Measurements from ENCODE around the gene SERPINA4.

SERPINA4 gene

GRCh38 chr14:94584591-94585280 lies 23.5 kb downstream of the SERPINA4 start:
- H3K27me3 ChIP-seq (ENCODE audit: control insufficient read depth in 5 of 5, insufficient read depth in 4 of 5, low read length in 5 of 5) = peaks cover 0 to 9% (median 2%) of the 10 kb centered on the region in 5 donors
- no peak overlapping the region for H3K9ac ChIP-seq (ENCODE audit: low read length in 5 of 5)
- H3K4me1 ChIP-seq (ENCODE audit: control insufficient read depth in 5 of 5, insufficient read depth in 5 of 5, low read length in 5 of 5) = peaks cover 0 to 20% (median 13%) of the 10 kb centered on the region in 5 donors
- no peak overlapping the region for H3K27ac ChIP-seq (ENCODE audit: low read depth, low read length)
- no peak overlapping the region for H3K4me3 ChIP-seq (ENCODE audit: low read depth in 1 of 5, low read length in 5 of 5)
- H3K9me3 ChIP-seq (ENCODE audit: control insufficient read depth in 5 of 5, low read length in 5 of 5) = no peaks in the 10 kb centered on the region
- H3K36me3 ChIP-seq (ENCODE audit: control insufficient read depth in 5 of 5, insufficient read depth in 5 of 5, low read length in 5 of 5) = no peaks in the 10 kb centered on the region

- Histone ChIP-seq H3K4me1 (ENCODE audit: control insufficient read depth in 5 of 5, insufficient read depth in 5 of 5, low read length in 5 of 5) (peaks cover 0 to 8% (median under 1%) of the 10 kb centered on the region in 5 donors), H3K27ac (ENCODE audit: low read depth, low read length) (no peak overlapping the region), H3K9ac (ENCODE audit: low read length in 5 of 5) (no peak overlapping the region), H3K4me3 (ENCODE audit: low read depth in 1 of 5, low read length in 5 of 5) (no peak overlapping the region), H3K9me3 (ENCODE audit: control insufficient read depth in 5 of 5, low read length in 5 of 5) (no peaks in the 10 kb centered on the region), H3K36me3 (ENCODE audit: control insufficient read depth in 5 of 5, insufficient read depth in 5 of 5, low read length in 5 of 5) (no peaks in the 10 kb centered on the region), H3K27me3 (ENCODE audit: control insufficient read depth in 5 of 5, insufficient read depth in 4 of 5, low read length in 5 of 5) (peaks cover 0 to 3% (median 0%) of the 10 kb centered on the region in 5 donors)
These were observed 25.4 kb downstream of the SERPINA4 start for GRCh38 chr14:94586635-94587034.

GRCh38 chr14:94588311-94588710 lies 27.1 kb downstream of the SERPINA4 start:
- H3K4me1 ChIP-seq (ENCODE audit: control insufficient read depth in 5 of 5, insufficient read depth in 5 of 5, low read length in 5 of 5) = peaks cover 0 to 7% (median 0%) of the 10 kb centered on the region in 5 donors
- H3K27me3 ChIP-seq (ENCODE audit: control insufficient read depth in 5 of 5, insufficient read depth in 4 of 5, low read length in 5 of 5) = peaks cover 0 to 3% (median 0%) of the 10 kb centered on the region in 5 donors
- H3K9ac ChIP-seq (ENCODE audit: low read length in 5 of 5) = no peak overlapping the region
- no peaks in the 10 kb centered on the region for H3K9me3 ChIP-seq (ENCODE audit: control insufficient read depth in 5 of 5, low read length in 5 of 5)
- H3K27ac ChIP-seq (ENCODE audit: low read depth, low read length) = no peak overlapping the region
- H3K36me3 ChIP-seq (ENCODE audit: control insufficient read depth in 5 of 5, insufficient read depth in 5 of 5, low read length in 5 of 5) = no peaks in the 10 kb centered on the region
- no peak overlapping the region for H3K4me3 ChIP-seq (ENCODE audit: low read depth in 1 of 5, low read length in 5 of 5)

GRCh38 chr14:94591073-94591472 lies 29.8 kb downstream of the SERPINA4 start:
- Histone ChIP-seq H3K27ac (ENCODE audit: low read depth, low read length) (no peak overlapping the region), H3K9me3 (ENCODE audit: control insufficient read depth in 5 of 5, low read length in 5 of 5) (no peaks in the 10 kb centered on the region), H3K27me3 (ENCODE audit: control insufficient read depth in 5 of 5, insufficient read depth in 4 of 5, low read length in 5 of 5) (peaks cover 0 to 7% (median 0%) of the 10 kb centered on the region in 5 donors), H3K4me3 (ENCODE audit: low read depth in 1 of 5, low read length in 5 of 5) (no peak overlapping the region), H3K4me1 (ENCODE audit: control insufficient read depth in 5 of 5, insufficient read depth in 5 of 5, low read length in 5 of 5) (no peaks in the 10 kb centered on the region), H3K9ac (ENCODE audit: low read length in 5 of 5) (no peak overlapping the region), H3K36me3 (ENCODE audit: control insufficient read depth in 5 of 5, insufficient read depth in 5 of 5, low read length in 5 of 5) (no peaks in the 10 kb centered on the region)

GRCh38 chr14:94591871-94592270 lies 30.6 kb downstream of the SERPINA4 start:
- Histone ChIP-seq H3K4me1 (ENCODE audit: control insufficient read depth in 5 of 5, insufficient read depth in 5 of 5, low read length in 5 of 5) (no peaks in the 10 kb centered on the region), H3K27ac (ENCODE audit: low read depth, low read length) (no peak overlapping the region), H3K9me3 (ENCODE audit: control insufficient read depth in 5 of 5, low read length in 5 of 5) (no peaks in the 10 kb centered on the region), H3K9ac (ENCODE audit: low read length in 5 of 5) (no peak overlapping the region), H3K27me3 (ENCODE audit: control insufficient read depth in 5 of 5, insufficient read depth in 4 of 5, low read length in 5 of 5) (peaks cover 0 to 7% (median 0%) of the 10 kb centered on the region in 5 donors), H3K4me3 (ENCODE audit: low read depth in 1 of 5, low read length in 5 of 5) (no peak overlapping the region), H3K36me3 (ENCODE audit: control insufficient read depth in 5 of 5, insufficient read depth in 5 of 5, low read length in 5 of 5) (no peaks in the 10 kb centered on the region)

- no peaks in the 10 kb centered on the region for H3K36me3 ChIP-seq (ENCODE audit: control insufficient read depth in 5 of 5, insufficient read depth in 5 of 5, low read length in 5 of 5)
These were observed 31.2 kb downstream of the SERPINA4 start for GRCh38 chr14:94592457-94592856.

GRCh38 chr14:94593376-94593748 lies 32.1 kb downstream of the SERPINA4 start:
- H3K4me1 ChIP-seq (ENCODE audit: control insufficient read depth in 5 of 5, insufficient read depth in 5 of 5, low read length in 5 of 5) = no peaks in the 10 kb centered on the region
- no peaks in the 10 kb centered on the region for H3K36me3 ChIP-seq (ENCODE audit: control insufficient read depth in 5 of 5, insufficient read depth in 5 of 5, low read length in 5 of 5)
- peaks cover 0 to 7% (median 3%) of the 10 kb centered on the region in 5 donors for H3K27me3 ChIP-seq (ENCODE audit: control insufficient read depth in 5 of 5, insufficient read depth in 4 of 5, low read length in 5 of 5)
- H3K9ac ChIP-seq (ENCODE audit: low read length in 5 of 5) = no peak overlapping the region
- H3K27ac ChIP-seq (ENCODE audit: low read depth, low read length) = no peak overlapping the region
- no peaks in the 10 kb centered on the region for H3K9me3 ChIP-seq (ENCODE audit: control insufficient read depth in 5 of 5, low read length in 5 of 5)
- H3K4me3 ChIP-seq (ENCODE audit: low read depth in 1 of 5, low read length in 5 of 5) = no peak overlapping the region

More at GRCh38 chr14:94592457-94592856, 31.2 kb downstream of the SERPINA4 start:
- H3K9me3 ChIP-seq (ENCODE audit: control insufficient read depth in 5 of 5, low read length in 5 of 5) = no peaks in the 10 kb centered on the region
- H3K4me1 ChIP-seq (ENCODE audit: control insufficient read depth in 5 of 5, insufficient read depth in 5 of 5, low read length in 5 of 5) = no peaks in the 10 kb centered on the region
- no peak overlapping the region for H3K27ac ChIP-seq (ENCODE audit: low read depth, low read length)
- H3K9ac ChIP-seq (ENCODE audit: low read length in 5 of 5) = no peak overlapping the region
- H3K27me3 ChIP-seq (ENCODE audit: control insufficient read depth in 5 of 5, insufficient read depth in 4 of 5, low read length in 5 of 5) = peaks cover 0 to 7% (median 0%) of the 10 kb centered on the region in 5 donors
- H3K4me3 ChIP-seq (ENCODE audit: low read depth in 1 of 5, low read length in 5 of 5) = no peak overlapping the region

- Histone ChIP-seq H3K4me1 (ENCODE audit: control insufficient read depth in 5 of 5, insufficient read depth in 5 of 5, low read length in 5 of 5) (peaks cover 0 to 3% (median under 1%) of the 10 kb centered on the region in 5 donors), H3K4me3 (ENCODE audit: low read depth in 1 of 5, low read length in 5 of 5) (no peak overlapping the region), H3K27me3 (ENCODE audit: control insufficient read depth in 5 of 5, insufficient read depth in 4 of 5, low read length in 5 of 5) (peaks cover 0 to 7% (median 4%) of the 10 kb centered on the region in 5 donors), H3K9me3 (ENCODE audit: control insufficient read depth in 5 of 5, low read length in 5 of 5) (no peaks in the 10 kb centered on the region), H3K9ac (ENCODE audit: low read length in 5 of 5) (no peak overlapping the region), H3K36me3 (ENCODE audit: control insufficient read depth in 5 of 5, insufficient read depth in 5 of 5, low read length in 5 of 5) (no peaks in the 10 kb centered on the region), H3K27ac (ENCODE audit: low read depth, low read length) (no peak overlapping the region)
These were observed 32.6 kb downstream of the SERPINA4 start for GRCh38 chr14:94593749-94594431.

- Histone ChIP-seq H3K27ac (ENCODE audit: low read depth, low read length) (no peak overlapping the region), H3K36me3 (ENCODE audit: control insufficient read depth in 5 of 5, insufficient read depth in 5 of 5, low read length in 5 of 5) (no peaks in the 10 kb centered on the region), H3K4me3 (ENCODE audit: low read depth in 1 of 5, low read length in 5 of 5) (no peak overlapping the region), H3K4me1 (ENCODE audit: control insufficient read depth in 5 of 5, insufficient read depth in 5 of 5, low read length in 5 of 5) (peaks cover 0 to 9% (median 6%) of the 10 kb centered on the region in 5 donors), H3K27me3 (ENCODE audit: control insufficient read depth in 5 of 5, insufficient read depth in 4 of 5, low read length in 5 of 5) (peaks cover 0 to 10% (median 4%) of the 10 kb centered on the region in 5 donors), H3K9ac (ENCODE audit: low read length in 5 of 5) (no peak overlapping the region), H3K9me3 (ENCODE audit: control insufficient read depth in 5 of 5, low read length in 5 of 5) (no peaks in the 10 kb centered on the region)
These were observed 33.2 kb downstream of the SERPINA4 start for GRCh38 chr14:94594441-94594840.

- Histone ChIP-seq H3K9ac (ENCODE audit: low read length in 5 of 5) (no peak overlapping the region), H3K4me1 (ENCODE audit: control insufficient read depth in 5 of 5, insufficient read depth in 5 of 5, low read length in 5 of 5) (peaks cover 0 to 18% (median 16%) of the 10 kb centered on the region in 5 donors), H3K27ac (ENCODE audit: low read depth, low read length) (no peak overlapping the region), H3K36me3 (ENCODE audit: control insufficient read depth in 5 of 5, insufficient read depth in 5 of 5, low read length in 5 of 5) (no peaks in the 10 kb centered on the region), H3K9me3 (ENCODE audit: control insufficient read depth in 5 of 5, low read length in 5 of 5) (no peaks in the 10 kb centered on the region), H3K27me3 (ENCODE audit: control insufficient read depth in 5 of 5, insufficient read depth in 4 of 5, low read length in 5 of 5) (peaks cover 0 to 17% (median 4%) of the 10 kb centered on the region in 5 donors), H3K4me3 (ENCODE audit: low read depth in 1 of 5, low read length in 5 of 5) (no peak overlapping the region)
These were observed 34.7 kb downstream of the SERPINA4 start for GRCh38 chr14:94595912-94596311.

Data from subcutaneous abdominal adipose tissue (tissue), 5 donors.